ENCODE data around the gene COIL. TPM values are rescaled to one million over a fixed set of nuclear protein-coding genes. Genes with fewer than 3 reads are reported as not detected.

The COIL gene
- total RNA-seq, 1 experiment from 2014 or later: 14.6 TPM

DNA sequence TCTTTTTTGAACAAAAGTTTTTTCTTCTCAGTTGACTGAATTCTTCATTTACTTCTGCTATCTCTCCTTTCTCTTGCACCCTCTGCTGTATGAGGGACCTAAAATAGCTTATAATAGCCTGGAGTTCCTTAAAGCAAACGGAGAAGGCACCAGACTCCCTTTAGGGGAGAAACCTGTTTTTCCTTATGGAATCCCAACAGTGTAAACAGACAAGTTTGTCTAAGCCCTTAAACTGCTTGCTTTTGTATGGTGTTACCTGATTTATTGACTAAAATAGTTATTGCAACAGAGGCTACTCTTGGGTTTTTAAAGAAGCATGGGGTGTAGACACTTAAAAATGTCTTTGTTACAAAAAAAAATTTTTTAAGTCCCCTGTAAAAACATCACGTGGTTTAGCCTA lies 34.1 kb downstream of the COIL start:
- Histone ChIP-seq H2AFZ (ENCODE audit: low read length) (no peak overlapping the region), H3K36me3 (ENCODE audit: insufficient read depth, low read length) (no peaks in the 10 kb centered on the region), H3K9me3 (ENCODE audit: low read length) (peaks cover 14% of the 10 kb centered on the region; the same call in 1 of the 2 replicates), H3K9ac (ENCODE audit: low read length) (no peak overlapping the region), H3K4me1 (ENCODE audit: low read length) (no peaks in the 10 kb centered on the region), H3K27ac (ENCODE audit: low read length) (no peak overlapping the region), H3K79me2 (ENCODE audit: low read length) (no peaks in the 10 kb centered on the region), H3K4me2 (ENCODE audit: low read depth, low read length, poor library complexity, severe bottlenecking) (no peak overlapping the region), H4K20me1 (ENCODE audit: insufficient read depth, low read depth, low read length) (no peaks in the 10 kb centered on the region), H3K9me2 (replicated peaks; ENCODE audit: insufficient read depth, low read length) (no peaks in the 10 kb centered on the region), H3K4me3 (ENCODE audit: low read length) (no peak overlapping the region), H3K27me3 (ENCODE audit: low read length) (no peaks in the 10 kb centered on the region)
- DNase-seq: no peak

DNA sequence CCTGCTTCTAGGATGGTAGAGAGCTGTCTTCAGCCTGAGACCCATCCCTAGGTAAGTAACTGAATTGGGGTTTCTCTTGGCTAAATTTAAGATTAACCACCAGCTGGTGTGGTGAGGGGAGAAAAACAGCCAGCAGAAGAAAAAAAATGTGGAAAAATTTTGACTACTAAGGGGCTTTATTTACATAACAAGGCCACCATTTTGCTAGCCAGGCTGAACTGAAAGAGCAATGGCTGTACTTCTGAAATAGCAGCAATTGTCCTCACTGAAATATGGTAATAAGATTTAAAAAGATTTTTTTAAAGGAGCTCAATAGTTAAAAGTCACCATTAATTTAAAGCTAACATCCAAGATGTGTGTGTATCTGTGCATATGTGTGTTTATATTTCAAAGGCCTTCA lies 34.6 kb downstream of the COIL start:
- peaks cover 14% of the 10 kb centered on the region; the same call in 1 of the 2 replicates for H3K9me3 ChIP-seq (ENCODE audit: low read length)
- no peak overlapping the region for H3K4me3 ChIP-seq (ENCODE audit: low read length)
- no peak overlapping the region for H3K9ac ChIP-seq (ENCODE audit: low read length)
- no peaks in the 10 kb centered on the region for H3K36me3 ChIP-seq (ENCODE audit: insufficient read depth, low read length)
- no peaks in the 10 kb centered on the region for H4K20me1 ChIP-seq (ENCODE audit: insufficient read depth, low read depth, low read length)
- no peak overlapping the region for H3K27ac ChIP-seq (ENCODE audit: low read length)
- H3K4me1 ChIP-seq (ENCODE audit: low read length): no peaks in the 10 kb centered on the region
- no peaks in the 10 kb centered on the region for H3K79me2 ChIP-seq (ENCODE audit: low read length)
- H3K4me2 ChIP-seq (ENCODE audit: low read depth, low read length, poor library complexity, severe bottlenecking): no peak overlapping the region
- H3K9me2 ChIP-seq (replicated peaks; ENCODE audit: insufficient read depth, low read length): no peaks in the 10 kb centered on the region
- H3K27me3 ChIP-seq (ENCODE audit: low read length): no peaks in the 10 kb centered on the region
- DNase-seq: no peak
- H2AFZ ChIP-seq (ENCODE audit: low read length): no peak overlapping the region

DNA sequence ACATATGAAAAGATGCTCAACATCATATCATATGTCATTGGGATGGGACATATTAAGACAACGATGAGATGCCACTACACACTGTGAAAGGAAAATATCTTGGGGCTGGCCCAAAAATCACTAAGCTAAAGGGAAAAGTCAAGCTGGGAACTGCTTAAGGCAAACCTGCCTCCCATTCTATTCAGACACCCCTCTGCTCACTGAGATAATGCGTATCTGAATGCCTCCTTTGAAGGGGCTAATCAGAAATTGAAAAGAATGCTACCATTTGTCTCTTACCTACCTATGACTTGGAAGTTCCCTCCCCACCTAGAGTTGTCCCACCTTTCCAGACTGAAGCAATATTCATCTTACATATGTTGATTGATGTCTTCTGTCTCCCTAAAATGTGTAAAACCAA lies 35.8 kb downstream of the COIL start:
- Histone ChIP-seq H3K79me2 (ENCODE audit: low read length) (no peaks in the 10 kb centered on the region), H4K20me1 (ENCODE audit: insufficient read depth, low read depth, low read length) (no peaks in the 10 kb centered on the region), H3K4me3 (ENCODE audit: low read length) (no peak overlapping the region), H3K9me2 (replicated peaks; ENCODE audit: insufficient read depth, low read length) (no peaks in the 10 kb centered on the region), H3K4me1 (ENCODE audit: low read length) (no peaks in the 10 kb centered on the region), H2AFZ (ENCODE audit: low read length) (no peak overlapping the region), H3K4me2 (ENCODE audit: low read depth, low read length, poor library complexity, severe bottlenecking) (no peak overlapping the region), H3K36me3 (ENCODE audit: insufficient read depth, low read length) (no peaks in the 10 kb centered on the region), H3K27me3 (ENCODE audit: low read length) (no peaks in the 10 kb centered on the region), H3K9ac (ENCODE audit: low read length) (no peak overlapping the region), H3K27ac (ENCODE audit: low read length) (no peak overlapping the region), H3K9me3 (ENCODE audit: low read length) (peaks cover 11% of the 10 kb centered on the region; the same call in 1 of the 2 replicates)
- no peak for DNase-seq

DNA sequence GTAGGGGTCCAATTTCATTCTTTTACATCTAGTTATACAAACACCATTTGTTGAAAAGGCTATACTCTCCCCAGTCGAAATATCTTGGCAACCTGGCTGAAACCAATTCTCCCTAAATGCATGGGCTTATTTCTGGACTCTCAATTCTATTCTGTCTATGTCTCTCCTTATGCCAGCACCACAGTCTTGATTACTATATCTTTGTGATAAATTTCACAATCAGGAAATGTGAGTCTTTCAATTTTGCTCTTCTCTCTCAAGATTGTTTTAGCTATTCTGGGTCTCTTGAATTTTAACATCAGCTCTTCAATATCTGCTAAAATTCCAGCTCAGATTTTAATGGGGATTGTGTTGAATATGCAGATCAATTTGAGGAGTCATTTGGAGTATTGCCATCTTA lies 41.1 kb downstream of the COIL start:
- Histone ChIP-seq H4K20me1 (ENCODE audit: insufficient read depth, low read depth, low read length) (no peaks in the 10 kb centered on the region), H3K4me2 (ENCODE audit: low read depth, low read length, poor library complexity, severe bottlenecking) (no peak overlapping the region), H3K36me3 (ENCODE audit: insufficient read depth, low read length) (no peaks in the 10 kb centered on the region), H3K27me3 (ENCODE audit: low read length) (no peaks in the 10 kb centered on the region; the same call in 1 of the 2 replicates), H3K27ac (ENCODE audit: low read length) (no peak overlapping the region), H3K9me2 (replicated peaks; ENCODE audit: insufficient read depth, low read length) (no peaks in the 10 kb centered on the region), H3K79me2 (ENCODE audit: low read length) (no peaks in the 10 kb centered on the region), H2AFZ (ENCODE audit: low read length) (no peak overlapping the region), H3K9me3 (ENCODE audit: low read length) (peaks cover 10% of the 10 kb centered on the region), H3K4me1 (ENCODE audit: low read length) (peaks cover 10% of the 10 kb centered on the region), H3K9ac (ENCODE audit: low read length) (no peak overlapping the region), H3K4me3 (ENCODE audit: low read length) (no peak overlapping the region)
- no peak for DNase-seq

DNA sequence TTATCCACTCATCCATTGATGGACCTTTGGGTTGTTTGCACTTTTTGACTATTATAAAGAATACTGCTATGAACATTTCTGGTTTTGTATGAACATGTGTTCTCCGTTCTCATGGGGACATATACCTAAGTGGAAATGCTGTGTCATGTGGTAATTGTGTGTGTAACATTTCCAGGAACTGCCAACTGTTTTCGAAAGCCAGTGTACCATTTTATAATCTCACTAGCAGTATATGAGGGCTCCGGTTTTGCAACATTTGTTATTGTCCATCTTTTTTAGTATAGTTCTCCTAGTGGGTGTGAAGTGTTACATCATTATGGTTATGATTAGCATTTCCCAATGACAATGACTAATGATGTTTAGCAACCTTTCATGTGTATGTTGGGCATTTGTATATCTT lies 41.9 kb downstream of the COIL start:
- Histone ChIP-seq H4K20me1 (ENCODE audit: insufficient read depth, low read depth, low read length) (no peaks in the 10 kb centered on the region), H3K4me3 (ENCODE audit: low read length) (no peak overlapping the region), H3K4me1 (ENCODE audit: low read length) (peaks cover 16% of the 10 kb centered on the region), H3K9ac (ENCODE audit: low read length) (no peak overlapping the region), H3K79me2 (ENCODE audit: low read length) (no peaks in the 10 kb centered on the region), H3K9me3 (ENCODE audit: low read length) (peaks cover 10% of the 10 kb centered on the region), H3K4me2 (ENCODE audit: low read depth, low read length, poor library complexity, severe bottlenecking) (no peak overlapping the region), H3K27ac (ENCODE audit: low read length) (no peak overlapping the region), H2AFZ (ENCODE audit: low read length) (no peak overlapping the region), H3K9me2 (replicated peaks; ENCODE audit: insufficient read depth, low read length) (no peaks in the 10 kb centered on the region), H3K27me3 (ENCODE audit: low read length) (no peaks in the 10 kb centered on the region; the same call in 1 of the 2 replicates), H3K36me3 (ENCODE audit: insufficient read depth, low read length) (no peaks in the 10 kb centered on the region)
- DNase-seq: no peak

DNA sequence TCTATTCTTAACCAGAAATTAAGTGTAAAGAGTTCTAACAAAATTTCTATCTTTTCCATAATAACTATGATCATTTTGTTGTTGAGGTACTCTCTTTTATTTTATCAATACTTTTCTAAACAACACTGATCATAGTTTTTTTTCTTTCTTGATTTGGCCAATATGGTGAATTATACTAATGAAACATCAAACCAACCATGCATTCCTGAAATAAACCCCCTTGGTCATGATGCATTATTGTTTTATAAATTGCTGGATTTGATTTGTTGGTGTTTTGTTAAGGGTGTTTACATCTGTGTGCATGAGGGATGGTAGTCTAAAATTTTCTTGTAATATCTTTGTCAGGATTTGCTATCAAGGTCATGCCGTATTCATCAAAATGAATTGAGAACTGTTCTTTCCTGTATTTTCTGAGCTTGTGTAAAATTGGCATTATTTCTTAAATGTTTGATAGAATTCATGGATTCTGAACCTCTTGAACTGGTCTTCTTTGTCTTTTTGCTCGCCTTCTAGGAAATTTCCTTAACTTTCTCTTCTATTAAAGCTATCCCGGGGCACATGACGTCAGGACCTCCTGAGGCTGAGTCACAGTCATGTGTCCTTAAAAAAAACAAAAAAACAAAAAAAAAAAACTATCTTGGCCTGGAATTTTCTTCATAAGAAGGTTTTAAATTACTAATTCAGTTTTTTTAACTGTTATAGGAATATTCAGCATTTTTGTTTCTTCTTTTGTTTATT lies 43.1 kb downstream of the COIL start:
- H3K4me2 ChIP-seq (ENCODE audit: low read depth, low read length, poor library complexity, severe bottlenecking): no peak overlapping the region
- peaks cover 26% of the 10 kb centered on the region for H3K4me1 ChIP-seq (ENCODE audit: low read length)
- H3K9me3 ChIP-seq (ENCODE audit: low read length): peaks cover 10% of the 10 kb centered on the region
- no peak for DNase-seq
- H4K20me1 ChIP-seq (ENCODE audit: insufficient read depth, low read depth, low read length): no peaks in the 10 kb centered on the region
- H3K9me2 ChIP-seq (replicated peaks; ENCODE audit: insufficient read depth, low read length): no peaks in the 10 kb centered on the region
- H3K79me2 ChIP-seq (ENCODE audit: low read length): peaks cover 11% of the 10 kb centered on the region
- H3K36me3 ChIP-seq (ENCODE audit: insufficient read depth, low read length): no peaks in the 10 kb centered on the region
- no peaks in the 10 kb centered on the region; the same call in 1 of the 2 replicates for H3K27me3 ChIP-seq (ENCODE audit: low read length)
- H3K9ac ChIP-seq (ENCODE audit: low read length): no peak overlapping the region
- no peak overlapping the region for H3K4me3 ChIP-seq (ENCODE audit: low read length)
- H3K27ac ChIP-seq (ENCODE audit: low read length): no peak overlapping the region
- no peak overlapping the region for H2AFZ ChIP-seq (ENCODE audit: low read length)

DNA sequence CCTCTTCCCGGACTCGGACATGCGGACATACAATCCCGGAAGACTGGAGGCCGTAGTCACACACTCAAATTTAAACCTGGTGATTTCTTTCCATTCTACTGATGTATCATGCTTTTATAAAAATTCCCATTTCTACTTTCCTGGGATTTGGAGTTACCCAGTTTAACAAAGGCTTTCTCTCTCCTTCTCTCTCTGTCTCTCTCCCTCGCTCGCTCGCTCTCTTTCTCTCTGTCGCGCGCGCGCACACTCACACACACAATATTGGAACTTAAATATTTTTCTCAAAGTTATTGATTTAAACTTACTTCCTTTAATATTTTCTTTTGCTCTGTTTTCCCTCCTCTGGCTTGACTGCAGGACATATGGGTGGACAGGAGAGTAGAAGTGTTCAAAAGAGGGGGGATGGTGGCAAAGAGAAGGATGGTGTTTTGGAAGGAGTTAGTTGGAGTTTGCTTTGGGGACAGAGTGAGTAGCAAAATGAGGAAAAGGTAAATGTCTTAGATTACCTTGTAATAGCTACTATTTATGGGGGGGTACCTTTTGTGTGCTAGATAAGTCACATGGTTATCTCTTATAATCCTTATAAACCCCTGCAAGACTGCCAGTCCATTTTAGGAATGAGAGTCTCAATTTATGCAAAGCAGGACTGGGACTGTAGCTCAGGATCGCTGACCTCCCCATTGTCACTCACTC lies 46.1 kb downstream of the COIL start:
- peaks cover 38% of the 10 kb centered on the region for H3K79me2 ChIP-seq (ENCODE audit: low read length)
- H3K4me2 ChIP-seq (ENCODE audit: low read depth, low read length, poor library complexity, severe bottlenecking): peak overlapping the region; percentile 90
- peaks cover 10% of the 10 kb centered on the region for H3K9me3 ChIP-seq (ENCODE audit: low read length)
- 0 out of 2 replicates have a peak, but pooled peaks cover 2% of the 10 kb centered on the region for H3K36me3 ChIP-seq (ENCODE audit: insufficient read depth, low read length)
- H3K4me3 ChIP-seq (ENCODE audit: low read length): peak overlapping the region; percentile 95
- H3K27me3 ChIP-seq (ENCODE audit: low read length): no peaks in the 10 kb centered on the region; the same call in 1 of the 2 replicates
- peaks cover 52% of the 10 kb centered on the region for H3K4me1 ChIP-seq (ENCODE audit: low read length)
- peak overlapping the region; percentile 83 for H3K9ac ChIP-seq (ENCODE audit: low read length)
- DNase-seq: peak; percentile 50
- H4K20me1 ChIP-seq (ENCODE audit: insufficient read depth, low read depth, low read length): no peaks in the 10 kb centered on the region
- peak overlapping the region; percentile 80 for H2AFZ ChIP-seq (ENCODE audit: low read length)
- no peaks in the 10 kb centered on the region for H3K9me2 ChIP-seq (replicated peaks; ENCODE audit: insufficient read depth, low read length)
- H3K27ac ChIP-seq (ENCODE audit: low read length): peak overlapping the region; percentile 34; the same call in 1 of the 2 replicates

GRCh38 chr17:56913867-56914580 lies 46.8 kb downstream of the COIL start, which contains the start of gene TRIM25:
TRIM25 (minus strand) TSS chr17:56914049; CDS start chr17:56913988, 61 bp downstream.
- no peaks in the 10 kb centered on the region for H3K9me2 ChIP-seq (replicated peaks; ENCODE audit: insufficient read depth, low read length)
- H3K36me3 ChIP-seq (ENCODE audit: insufficient read depth, low read length): 0 out of 2 replicates have a peak, but pooled peaks cover 2% of the 10 kb centered on the region
- peaks cover 59% of the 10 kb centered on the region for H3K4me1 ChIP-seq (ENCODE audit: low read length)
- peak; percentile 95 for DNase-seq
- 0 out of 2 replicates have a peak, but pooled peaks cover under 1% of the 10 kb centered on the region for H4K20me1 ChIP-seq (ENCODE audit: insufficient read depth, low read depth, low read length)
- peak within 1 kb of the TSS; percentile 95 for H3K4me3 ChIP-seq (ENCODE audit: low read length)
- peak within 1 kb of the TSS; percentile 56 for H3K27ac ChIP-seq (ENCODE audit: low read length)
- peak within 1 kb of the TSS; percentile 83 for H2AFZ ChIP-seq (ENCODE audit: low read length)
- H3K27me3 ChIP-seq (ENCODE audit: low read length): no peaks in the 10 kb centered on the region; the same call in 1 of the 2 replicates
- H3K9me3 ChIP-seq (ENCODE audit: low read length): peaks cover 10% of the 10 kb centered on the region
- peak within 1 kb of the TSS; percentile 83 for H3K9ac ChIP-seq (ENCODE audit: low read length)
- peaks cover 40% of the 10 kb centered on the region for H3K79me2 ChIP-seq (ENCODE audit: low read length)
- H3K4me2 ChIP-seq (ENCODE audit: low read depth, low read length, poor library complexity, severe bottlenecking): peak within 1 kb of the TSS; percentile 90
